Adrenal gland (tissue), 12 donors: ENCODE data around the gene VCAN. TPM values are rescaled to one million over a fixed set of nuclear protein-coding genes. Genes with fewer than 3 reads are reported as not detected.

Source experiments
- DNase-seq, 7 donors: peaks; one replicate each; pipeline ENCODE4 v3.0.0-alpha.2; 2019 to 2020
- H3K27ac ChIP-seq, 5 donors: fragments of 200-600 bp; sonication (generic) in 4 of 5; 1 replicate in 3 of 5; 2 replicates in 2 of 5; pipeline versions ENCODE4 v1.5.1 to v1.8.0; 2016 to 2020; ENCODE audit warnings: mild to moderate bottlenecking in 1 of 5
- H3K27me3 ChIP-seq: fragments of 200-600 bp; 2 replicates; pipeline ENCODE4 v1.8.0; 2021
- H3K36me3 ChIP-seq, 2 donors: fragments of 200-600 bp; replicated peaks in 1 of 2; 1 replicate in 1 of 2; 2 replicates in 1 of 2; pipeline versions ENCODE4 v1.5.1 to v1.8.0; 2018 to 2022
- H3K4me1 ChIP-seq, 2 donors: fragments of 200-600 bp; replicated peaks in 1 of 2; 1 replicate in 1 of 2; 2 replicates in 1 of 2; pipeline versions ENCODE4 v1.5.1 to v1.8.0; 2018 to 2021
- H3K4me3 ChIP-seq, 4 donors: fragments of 200-600 bp; sonication (generic) in 3 of 4; one replicate each; pipeline ENCODE4 v1.5.1; 2016 to 2018
- H3K9me3 ChIP-seq, 3 donors: fragments of 200-600 bp; sonication (generic) in 1 of 3; replicated peaks in 1 of 3; 1 replicate in 2 of 3; 2 replicates in 1 of 3; pipeline versions ENCODE4 v1.5.1 to v1.8.0; 2016 to 2021
- POLR2A ChIP-seq, 2 donors: fragments of 450-650 bp; IDR thresholded peaks; one replicate each; pipeline ENCODE4 v1.6.1; 2017; ENCODE audit warnings: antibody characterized with exemption in 2 of 2, mild to moderate bottlenecking in 2 of 2, moderate library complexity in 1 of 2
- WGBS, 4 donors: extraction: QIAGEN DNeasy Blood & Tissue Kit in 2 of 4; methylation state at CpG; one replicate each; pipeline versions ENCODE4 v1.1.5 to v1.1.7; 2013 to 2017; 5-methylcytosine and 5-hydroxymethylcytosine counted together
- intact Hi-C, 2 donors: fragments of 100-400 bp; cut with DNase I; formaldehyde crosslinking; loops; one replicate each; pipeline versions ENCODE4 v1.14.1 to v1.15.0; 2022 to 2023
- polyA plus RNA-seq, 3 donors: library from polyadenylated mRNA; stranded (reverse); fragments of 200-250 nt in 2 of 3; fragments of 350-450 nt in 1 of 3; fragmentation: Illumina TruSeq in 1 of 3; extraction: RNeasy Lipid Tissue Mini Kit (QIAGEN cat#74804) in 1 of 3; gene quantifications; one replicate each; pipeline ENCODE4 v1.2.3, GENCODE V29; 2013 to 2014
- total RNA-seq, 9 donors: library from RNA; depleted of rRNA in 4 of 9; stranded (reverse); fragments of >200 nt in 4 of 9; fragments of 120-200 nt in 1 of 9; fragmentation: NEBNext Ultra II Directional in 1 of 9; extraction: Animal tissue kit (Norgen Biotek cat#: 25700) in 1 of 9; gene quantifications; one replicate each; pipeline versions ENCODE4 v1.1.0 to v1.2.4, GENCODE V29; 2013 to 2023
- TF ChIP-seq, protein P1 (sequence below), 6 experiments: fragments of 450-650 bp in 4 of 6; fragments of 200-600 bp in 2 of 6; sonication (generic) in 1 of 6; IDR thresholded peaks; 1 replicate in 5 of 6; 2 replicates in 1 of 6; pipeline versions ENCODE4 v1.5.1 to v1.8.0; 2016 to 2021; ENCODE audit warnings: antibody characterized with exemption in 6 of 6, mild to moderate bottlenecking in 2 of 6, moderate library complexity in 1 of 6
- donor health status: healthy with polysubstance abuse.
- donor health status: Bipolar disorder and iron deficiency.
- donor health status: DM: yes; HTN: yes; CAD: no.
- donor health status: DM: no; HTN: no; CAD: no.
- donor health status: DM: no; HTN: no; CAD: no.
- donor health status: DM: yes; HTN: yes; CAD: no.

Gene VCAN
- total and polyA plus RNA-seq, 12 donors: 10.0 to 171 (median 133) TPM

DNA sequence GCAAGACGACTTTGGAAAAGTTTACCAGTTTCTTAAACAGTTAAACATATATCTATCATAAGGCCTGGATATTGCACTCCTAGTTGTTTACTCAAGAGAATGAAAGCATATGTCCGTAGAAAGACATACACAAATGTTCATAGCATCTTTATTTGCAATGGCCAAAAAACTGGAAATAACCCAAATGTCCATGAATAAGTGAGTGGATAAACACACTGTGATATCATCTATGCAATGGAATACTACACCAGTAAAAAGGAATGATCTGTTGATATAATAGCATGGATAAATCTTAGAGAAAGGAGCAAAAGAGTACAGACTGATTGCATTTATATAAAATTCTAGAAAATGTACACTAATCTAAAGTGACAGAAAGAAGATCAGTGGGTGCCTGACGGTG, 28.0 kb upstream of the VCAN start:
- 77 to 89% (median 84%) methylated on average over 3 of the region's 3 CpGs for WGBS, 4 donors
- Histone ChIP-seq H3K27me3 (no peaks in the 10 kb centered on the region), H3K36me3 (no peaks in the 10 kb centered on the region), H3K4me3 (no peak overlapping the region), H3K4me1 (no peaks in the 10 kb centered on the region), H3K27ac (no peak overlapping the region), H3K9me3 (no peaks in the 10 kb centered on the region)
- DNase-seq: no peak
- intact Hi-C loops: no loop called here
- TF ChIP-seq, protein P1, sequence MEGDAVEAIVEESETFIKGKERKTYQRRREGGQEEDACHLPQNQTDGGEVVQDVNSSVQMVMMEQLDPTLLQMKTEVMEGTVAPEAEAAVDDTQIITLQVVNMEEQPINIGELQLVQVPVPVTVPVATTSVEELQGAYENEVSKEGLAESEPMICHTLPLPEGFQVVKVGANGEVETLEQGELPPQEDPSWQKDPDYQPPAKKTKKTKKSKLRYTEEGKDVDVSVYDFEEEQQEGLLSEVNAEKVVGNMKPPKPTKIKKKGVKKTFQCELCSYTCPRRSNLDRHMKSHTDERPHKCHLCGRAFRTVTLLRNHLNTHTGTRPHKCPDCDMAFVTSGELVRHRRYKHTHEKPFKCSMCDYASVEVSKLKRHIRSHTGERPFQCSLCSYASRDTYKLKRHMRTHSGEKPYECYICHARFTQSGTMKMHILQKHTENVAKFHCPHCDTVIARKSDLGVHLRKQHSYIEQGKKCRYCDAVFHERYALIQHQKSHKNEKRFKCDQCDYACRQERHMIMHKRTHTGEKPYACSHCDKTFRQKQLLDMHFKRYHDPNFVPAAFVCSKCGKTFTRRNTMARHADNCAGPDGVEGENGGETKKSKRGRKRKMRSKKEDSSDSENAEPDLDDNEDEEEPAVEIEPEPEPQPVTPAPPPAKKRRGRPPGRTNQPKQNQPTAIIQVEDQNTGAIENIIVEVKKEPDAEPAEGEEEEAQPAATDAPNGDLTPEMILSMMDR (IDR thresholded peaks at IDR 0.05): no peak
- TF ChIP-seq POLR2A (IDR thresholded peaks at IDR 0.05): no peak

DNA sequence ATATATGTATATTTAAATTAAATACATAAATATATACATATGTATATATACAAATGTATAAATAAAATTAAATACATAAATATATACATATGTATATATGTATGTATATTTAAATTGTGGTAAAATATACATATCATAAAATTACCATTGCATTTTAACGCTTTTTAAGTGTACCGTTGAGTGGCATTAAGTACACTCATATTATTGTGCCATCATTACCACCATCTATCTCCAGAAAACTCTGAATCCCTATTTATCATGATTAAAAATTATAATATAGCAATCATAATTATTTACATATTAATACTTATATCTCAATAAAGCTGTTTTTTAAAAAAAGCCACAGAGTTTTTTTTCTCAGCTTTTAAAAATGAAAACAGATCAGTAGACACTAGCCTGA, 27.1 kb upstream of the VCAN start:
- Histone ChIP-seq H3K36me3 (no peaks in the 10 kb centered on the region), H3K4me3 (no peak overlapping the region), H3K9me3 (no peaks in the 10 kb centered on the region), H3K27me3 (no peaks in the 10 kb centered on the region), H3K4me1 (no peaks in the 10 kb centered on the region), H3K27ac (no peak overlapping the region)
- WGBS, 4 donors: 93 to 97% (median 96%) methylated on average over 2 of the region's 2 CpGs
- DNase-seq: no peak
- no peak for TF ChIP-seq POLR2A (IDR thresholded peaks at IDR 0.05)
- TF ChIP-seq, protein P1 (IDR thresholded peaks at IDR 0.05): no peak
- intact Hi-C loops: no loop called here

DNA sequence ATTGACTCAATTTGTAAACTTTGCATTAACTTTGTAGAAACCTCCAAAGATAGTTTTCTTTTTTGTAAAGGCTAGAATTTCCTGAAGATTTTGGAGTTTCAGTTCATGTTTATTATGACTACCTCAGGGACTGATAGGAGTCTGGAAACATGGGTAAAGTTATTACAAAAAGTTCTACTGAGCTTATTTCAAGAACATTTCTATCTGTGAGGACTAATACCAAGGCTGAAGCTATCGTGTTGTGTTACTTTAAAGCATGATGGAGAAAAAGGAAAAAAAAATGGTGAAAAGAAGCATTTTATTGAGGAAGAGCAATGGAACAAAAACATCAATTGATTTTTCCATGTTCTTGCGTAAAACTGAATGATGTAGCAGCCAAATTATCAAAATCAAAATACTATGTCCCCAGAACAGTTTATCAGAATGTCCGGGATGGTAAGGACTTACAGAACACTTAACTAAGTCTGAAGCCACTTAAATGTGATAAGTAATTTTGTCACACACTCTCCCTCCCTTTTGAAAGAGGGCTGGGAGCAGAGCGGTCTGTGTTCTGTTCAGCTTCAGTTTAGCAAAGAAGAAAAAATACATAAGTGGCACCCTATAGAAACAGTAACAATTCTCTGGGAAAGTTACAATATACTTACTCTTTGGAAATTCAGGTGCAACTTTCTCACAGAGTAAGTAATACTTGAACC, 25.1 kb upstream of the VCAN start:
- DNase-seq: no peak
- H3K27me3 ChIP-seq: no peaks in the 10 kb centered on the region
- TF ChIP-seq, protein P1 (IDR thresholded peaks at IDR 0.05): no peak
- TF ChIP-seq POLR2A (IDR thresholded peaks at IDR 0.05): no peak
- H3K9me3 ChIP-seq: no peaks in the 10 kb centered on the region
- H3K4me1 ChIP-seq: no peaks in the 10 kb centered on the region
- no peaks in the 10 kb centered on the region for H3K36me3 ChIP-seq
- H3K4me3 ChIP-seq: no peak overlapping the region
- 82 to 88% (median 87%) methylated on average over 4 of the region's 4 CpGs for WGBS, 4 donors
- intact Hi-C loops: no loop called here
- no peak overlapping the region for H3K27ac ChIP-seq

DNA sequence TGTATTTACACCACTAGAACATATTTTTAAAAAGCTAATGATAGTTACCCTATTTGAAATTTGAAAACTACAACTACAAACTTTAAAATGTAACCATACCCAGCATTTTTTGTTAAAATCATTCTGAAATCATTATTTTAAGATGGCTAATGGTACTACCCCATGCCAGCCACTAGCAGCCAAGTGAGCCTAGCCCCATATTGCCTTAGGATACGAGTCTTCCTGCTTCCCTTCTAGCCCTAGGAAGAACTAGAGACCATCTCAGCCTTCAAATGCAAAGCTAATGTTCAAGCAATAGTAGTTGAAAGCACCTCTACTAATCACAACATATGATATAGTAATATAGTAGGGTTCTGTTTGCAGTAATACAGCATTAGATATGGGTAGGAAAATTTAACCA, 24.0 kb upstream of the VCAN start:
- no peak overlapping the region for H3K27ac ChIP-seq
- 77 to 94% (median 79%) methylated on average over 1 of the region's 1 CpG for WGBS, 4 donors
- no peaks in the 10 kb centered on the region for H3K9me3 ChIP-seq
- no peak overlapping the region for H3K4me3 ChIP-seq
- no peaks in the 10 kb centered on the region for H3K27me3 ChIP-seq
- intact Hi-C loops: no loop called here
- H3K4me1 ChIP-seq: no peaks in the 10 kb centered on the region
- no peaks in the 10 kb centered on the region for H3K36me3 ChIP-seq
- TF ChIP-seq POLR2A (IDR thresholded peaks at IDR 0.05): no peak
- TF ChIP-seq, protein P1 (IDR thresholded peaks at IDR 0.05): no peak
- no peak for DNase-seq
